CMK (cell line): ENCODE results near the gene RPA1.
"Not testable (repeated sequence)": the region's sequence is repeated elsewhere in the genome, so short reads cannot be mapped to it uniquely, and the experiment has no call there.

ENCODE experiments used
- DNase-seq: peaks from one replicate; pipeline ENCODE4 v3.0.0-alpha.2; 2010; ENCODE audit warnings: low read depth

Gene RPA1

GRCh38 chr17:1820528-1821252 is 9.1 kb upstream of the RPA1 start:
- no peak for DNase-seq

- DNase-seq = no peak
Observed at GRCh38 chr17:1829216-1829591, 601 bp upstream of the RPA1 start.

- no peak for DNase-seq
Observed at GRCh38 chr17:1830288-1830687, 483 bp downstream of the RPA1 start.

GRCh38 chr17:1834380-1835149 is 4.8 kb downstream of the RPA1 start:
- DNase-seq = no peak

- DNase-seq = no peak
Observed at GRCh38 chr17:1839516-1839915, 9.7 kb downstream of the RPA1 start.

GRCh38 chr17:1843947-1844346 is 14.1 kb downstream of the RPA1 start:
- no peak for DNase-seq

- no peak for DNase-seq
Observed at GRCh38 chr17:1847191-1847590, 17.4 kb downstream of the RPA1 start.

- DNase-seq = no peak
Observed at GRCh38 chr17:1852327-1852726, 22.5 kb downstream of the RPA1 start.

- no peak for DNase-seq
Observed at GRCh38 chr17:1853698-1854097, 23.9 kb downstream of the RPA1 start.

GRCh38 chr17:1856462-1856861 is 26.7 kb downstream of the RPA1 start:
- DNase-seq = not testable (repeated sequence)

GRCh38 chr17:1860978-1861377 is 31.2 kb downstream of the RPA1 start:
- no peak for DNase-seq

- no peak for DNase-seq
Observed at GRCh38 chr17:1861391-1862010, 31.7 kb downstream of the RPA1 start.

- no peak for DNase-seq
Observed at GRCh38 chr17:1865252-1866037, 35.6 kb downstream of the RPA1 start.

- DNase-seq = no peak
Observed at GRCh38 chr17:1867307-1867706, 37.5 kb downstream of the RPA1 start.

- DNase-seq = no peak
Observed at GRCh38 chr17:1868090-1868489, 38.3 kb downstream of the RPA1 start.

GRCh38 chr17:1870592-1870991 is 40.8 kb downstream of the RPA1 start:
- no peak for DNase-seq

- DNase-seq = no peak
Observed at GRCh38 chr17:1871756-1872155, 42.0 kb downstream of the RPA1 start.

GRCh38 chr17:1872254-1872653 is 42.4 kb downstream of the RPA1 start:
- no peak for DNase-seq

- no peak for DNase-seq
Observed at GRCh38 chr17:1872976-1873375, 43.2 kb downstream of the RPA1 start.

- no peak for DNase-seq
Observed at GRCh38 chr17:1873418-1873817, 43.6 kb downstream of the RPA1 start.

- no peak for DNase-seq
Observed at GRCh38 chr17:1875597-1875996, 45.8 kb downstream of the RPA1 start.

GRCh38 chr17:1878419-1879121 is 48.8 kb downstream of the RPA1 start:
- no peak for DNase-seq
